Esophagus squamous epithelium (tissue), 4 donors: Measurements from ENCODE around the gene TRAPPC11.

Source experiments
- POLR2A ChIP-seq, 4 donors: fragments of 450-650 bp; IDR thresholded peaks; one replicate each; pipeline ENCODE4 v1.6.1; 2017; ENCODE audit warnings: antibody characterized with exemption in 4 of 4, mild to moderate bottlenecking in 4 of 4, moderate library complexity in 3 of 4
- TF ChIP-seq, protein P1 (sequence below), 6 experiments: fragments of 450-650 bp in 4 of 6; fragments of 200-600 bp in 2 of 6; sonication (generic) in 2 of 6; IDR thresholded peaks; one replicate each; pipeline ENCODE4 v1.5.1; 2016 to 2019; ENCODE audit warnings: antibody characterized with exemption in 6 of 6, mild to moderate bottlenecking in 4 of 6, moderate library complexity in 4 of 6

DNA sequence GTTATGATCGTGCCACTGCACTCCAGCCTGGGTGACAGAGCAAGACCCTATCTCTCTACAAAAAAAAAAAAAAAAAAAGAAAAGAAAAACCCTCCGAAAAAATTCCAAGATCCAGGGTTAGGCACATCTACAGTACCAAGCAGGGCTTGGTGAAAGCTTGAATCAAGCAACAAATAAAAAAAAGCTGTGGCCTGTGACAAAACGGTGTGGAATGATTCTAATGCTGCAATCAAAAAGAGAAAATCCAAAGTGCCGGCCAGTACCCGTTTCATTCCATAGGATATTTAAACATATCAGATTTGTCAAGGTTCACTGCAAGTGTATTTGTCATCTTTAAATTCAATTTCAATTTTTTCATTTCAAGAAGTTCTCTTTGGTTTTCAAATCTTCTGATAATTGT, 20.7 kb upstream of the TRAPPC11 start:
- TF ChIP-seq, protein P1, sequence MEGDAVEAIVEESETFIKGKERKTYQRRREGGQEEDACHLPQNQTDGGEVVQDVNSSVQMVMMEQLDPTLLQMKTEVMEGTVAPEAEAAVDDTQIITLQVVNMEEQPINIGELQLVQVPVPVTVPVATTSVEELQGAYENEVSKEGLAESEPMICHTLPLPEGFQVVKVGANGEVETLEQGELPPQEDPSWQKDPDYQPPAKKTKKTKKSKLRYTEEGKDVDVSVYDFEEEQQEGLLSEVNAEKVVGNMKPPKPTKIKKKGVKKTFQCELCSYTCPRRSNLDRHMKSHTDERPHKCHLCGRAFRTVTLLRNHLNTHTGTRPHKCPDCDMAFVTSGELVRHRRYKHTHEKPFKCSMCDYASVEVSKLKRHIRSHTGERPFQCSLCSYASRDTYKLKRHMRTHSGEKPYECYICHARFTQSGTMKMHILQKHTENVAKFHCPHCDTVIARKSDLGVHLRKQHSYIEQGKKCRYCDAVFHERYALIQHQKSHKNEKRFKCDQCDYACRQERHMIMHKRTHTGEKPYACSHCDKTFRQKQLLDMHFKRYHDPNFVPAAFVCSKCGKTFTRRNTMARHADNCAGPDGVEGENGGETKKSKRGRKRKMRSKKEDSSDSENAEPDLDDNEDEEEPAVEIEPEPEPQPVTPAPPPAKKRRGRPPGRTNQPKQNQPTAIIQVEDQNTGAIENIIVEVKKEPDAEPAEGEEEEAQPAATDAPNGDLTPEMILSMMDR (IDR thresholded peaks at IDR 0.05), result no peak
- TF ChIP-seq POLR2A (IDR thresholded peaks at IDR 0.05), result no peak
